DMS79 (cell line): ENCODE data around the gene DRC1.

Source experiments
- DNase-seq: peaks from one replicate; lab custom pipeline; 2025; lab: John Stamatoyannopoulos, UW

The DRC1 gene

DNA sequence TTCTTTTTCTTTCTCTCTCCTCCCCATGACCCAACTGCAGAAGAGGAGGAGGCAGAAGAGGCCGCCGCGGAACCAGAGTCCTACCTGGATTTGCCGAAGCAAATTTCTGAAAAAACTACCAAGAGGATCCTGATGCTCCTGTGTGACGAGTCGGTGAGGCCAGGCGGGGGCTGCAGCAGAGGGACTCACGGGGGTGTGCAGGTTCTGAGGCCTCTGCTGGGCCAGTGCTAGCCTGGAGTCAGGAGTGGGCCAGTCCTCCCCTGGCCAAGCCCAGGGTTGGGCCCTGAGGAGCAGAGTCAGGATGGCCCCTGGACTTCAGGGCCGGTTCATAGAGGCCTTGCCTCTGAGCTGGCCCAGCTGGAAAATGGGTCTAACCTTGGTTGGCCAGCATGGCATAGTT lies 46.9 kb downstream of the DRC1 start:
- no peak for DNase-seq

DNA sequence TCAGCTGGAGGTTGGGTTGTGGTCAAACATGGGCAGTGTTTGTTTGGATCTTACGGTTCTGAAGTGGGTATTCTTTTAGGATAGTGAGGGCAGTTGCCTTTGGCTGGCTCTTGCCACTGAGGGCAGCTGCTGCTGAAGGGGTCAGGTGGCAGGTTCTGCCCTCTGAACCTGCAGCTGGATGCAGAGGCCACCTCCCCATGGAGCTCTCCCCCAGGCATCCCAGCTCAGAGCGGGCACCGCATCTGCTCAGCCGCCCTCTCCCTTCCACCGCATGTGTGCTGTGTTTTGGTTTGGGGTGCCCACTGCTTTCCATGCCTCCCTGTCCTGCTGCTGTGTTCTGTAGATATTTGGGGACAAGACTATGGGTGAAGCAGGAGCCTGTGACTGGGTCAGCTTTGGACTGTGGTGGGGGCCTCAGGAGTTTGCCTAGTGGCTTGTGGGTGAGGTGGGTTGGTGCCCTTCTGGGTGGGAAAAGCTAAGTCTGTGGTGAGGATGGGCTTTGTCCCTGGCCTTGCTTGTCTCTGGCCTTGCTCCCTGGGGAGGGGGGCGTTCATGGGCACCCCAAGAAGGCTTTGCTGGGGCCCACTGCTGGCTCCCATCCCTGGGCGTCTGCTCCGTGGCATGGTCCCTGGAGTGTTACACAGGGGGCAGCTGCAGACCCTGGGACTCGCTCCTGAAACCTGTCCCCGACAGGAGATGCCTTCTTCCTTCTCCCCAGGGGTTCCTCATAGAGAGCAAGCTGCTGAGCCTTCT lies 47.7 kb downstream of the DRC1 start:
- no peak for DNase-seq

DNA sequence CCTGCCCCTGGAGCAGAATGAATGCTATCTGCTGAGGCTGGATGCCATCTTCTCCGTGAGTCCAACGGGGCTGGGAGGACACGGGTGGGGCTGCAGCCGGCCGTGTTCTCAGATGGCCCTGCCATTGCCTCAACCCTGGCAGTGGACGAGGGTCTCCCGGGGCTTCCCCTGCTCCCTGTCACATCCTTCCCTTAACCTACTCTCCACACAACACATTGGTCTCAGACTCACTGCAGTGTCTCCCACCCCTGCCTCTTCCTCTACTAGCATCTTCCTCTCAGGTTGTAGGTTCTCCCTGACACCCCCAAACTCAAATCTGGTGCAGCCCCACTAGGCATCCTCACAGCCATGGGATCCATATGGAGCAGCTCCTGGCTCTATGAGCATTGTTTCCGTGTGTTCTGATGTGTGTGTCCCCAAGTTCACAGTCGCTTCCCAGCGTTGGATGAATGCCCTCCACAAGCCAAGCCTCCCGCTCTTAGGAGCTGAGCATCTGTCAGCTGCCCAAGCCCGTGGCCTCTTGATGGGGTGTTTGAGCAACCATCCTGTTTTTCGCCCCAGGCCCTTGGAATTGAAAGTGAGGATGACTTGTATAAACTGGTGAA lies 48.4 kb downstream of the DRC1 start:
- DNase-seq: no peak

DNA sequence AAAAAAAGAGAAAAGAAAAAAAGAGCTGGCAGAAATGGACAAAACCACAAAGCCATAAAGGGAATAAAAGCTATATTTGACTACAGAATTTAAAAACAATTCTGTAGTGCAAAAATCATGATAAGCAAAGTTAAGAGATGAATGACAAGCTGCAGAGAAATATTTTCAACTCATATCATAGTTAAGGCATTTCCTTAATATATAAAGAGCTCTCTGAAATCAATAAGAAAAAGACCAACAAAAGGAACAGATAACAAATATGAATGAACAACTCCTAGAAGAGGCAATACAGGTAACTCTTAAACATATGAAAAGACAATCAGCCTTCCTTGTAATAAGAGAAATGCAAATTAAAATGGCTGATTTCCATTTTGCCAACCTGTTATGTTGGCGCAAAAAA lies 50.0 kb downstream of the DRC1 start:
- no peak for DNase-seq

DNA sequence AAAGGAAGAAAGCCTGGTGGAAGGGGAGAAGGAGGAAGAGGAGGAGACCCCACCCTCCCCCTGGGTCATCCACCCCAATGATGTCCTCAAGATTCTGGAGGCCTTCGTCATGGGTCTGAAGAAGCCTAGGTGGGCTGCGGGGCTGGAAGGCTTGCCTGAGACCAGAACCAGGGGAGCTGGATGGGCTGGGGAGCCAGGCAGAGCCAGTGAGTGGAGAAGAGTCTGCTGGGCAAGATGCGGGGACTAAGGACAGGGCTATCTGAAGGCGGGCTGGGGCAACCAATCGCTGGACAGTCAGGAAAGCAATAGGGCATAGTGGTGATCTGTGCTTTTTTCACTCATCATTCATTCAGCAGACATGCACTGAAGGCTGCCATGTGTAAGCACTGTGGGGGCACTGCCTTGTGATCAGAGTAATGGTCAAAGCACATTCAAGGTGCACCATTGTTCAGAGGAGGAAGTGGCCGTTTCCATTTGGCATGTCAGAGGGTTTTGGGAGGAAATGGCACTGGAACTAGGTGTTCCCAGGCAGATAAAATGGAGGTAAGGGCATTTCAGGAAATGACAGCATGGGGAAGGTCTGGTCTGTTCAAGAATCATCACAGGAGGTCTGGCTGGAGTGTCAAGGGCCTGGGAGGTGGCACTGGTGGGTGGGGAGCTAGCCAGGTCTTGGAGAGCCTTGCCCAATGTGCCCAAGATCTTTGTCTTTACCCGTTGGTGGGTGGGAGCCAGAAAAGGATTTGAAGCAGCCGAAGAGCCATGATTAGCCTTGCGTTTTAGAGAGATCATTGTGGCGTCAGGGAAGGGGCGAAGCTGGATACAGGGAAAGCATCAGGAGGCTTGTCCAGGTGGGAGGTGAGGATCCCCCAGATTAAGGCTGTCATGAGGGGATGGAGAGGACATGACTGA lies 52.0 kb downstream of the DRC1 start:
- DNase-seq: no peak

DNA sequence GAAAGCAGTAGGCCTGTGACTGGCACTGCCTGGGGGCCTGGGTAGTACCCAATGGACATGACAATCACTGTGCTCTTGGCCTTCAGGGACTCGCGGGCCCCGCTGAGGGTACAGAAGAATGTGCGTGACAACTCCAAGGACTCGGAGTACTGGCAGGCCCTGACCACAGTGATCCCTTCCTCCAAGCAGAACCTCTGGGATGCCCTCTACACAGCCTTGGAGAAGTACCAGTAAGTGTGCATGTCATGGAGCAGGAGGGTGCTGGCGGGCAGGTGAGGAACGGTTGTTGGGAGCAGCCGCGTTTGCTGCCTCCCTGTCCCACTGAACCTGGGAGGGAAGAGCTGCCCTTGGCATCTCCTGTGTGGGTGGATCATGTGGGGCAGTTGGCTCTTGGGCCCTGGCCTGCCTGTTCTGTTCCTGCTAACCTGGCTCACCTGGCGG lies 52.9 kb downstream of the DRC1 start:
- DNase-seq: no peak

DNA sequence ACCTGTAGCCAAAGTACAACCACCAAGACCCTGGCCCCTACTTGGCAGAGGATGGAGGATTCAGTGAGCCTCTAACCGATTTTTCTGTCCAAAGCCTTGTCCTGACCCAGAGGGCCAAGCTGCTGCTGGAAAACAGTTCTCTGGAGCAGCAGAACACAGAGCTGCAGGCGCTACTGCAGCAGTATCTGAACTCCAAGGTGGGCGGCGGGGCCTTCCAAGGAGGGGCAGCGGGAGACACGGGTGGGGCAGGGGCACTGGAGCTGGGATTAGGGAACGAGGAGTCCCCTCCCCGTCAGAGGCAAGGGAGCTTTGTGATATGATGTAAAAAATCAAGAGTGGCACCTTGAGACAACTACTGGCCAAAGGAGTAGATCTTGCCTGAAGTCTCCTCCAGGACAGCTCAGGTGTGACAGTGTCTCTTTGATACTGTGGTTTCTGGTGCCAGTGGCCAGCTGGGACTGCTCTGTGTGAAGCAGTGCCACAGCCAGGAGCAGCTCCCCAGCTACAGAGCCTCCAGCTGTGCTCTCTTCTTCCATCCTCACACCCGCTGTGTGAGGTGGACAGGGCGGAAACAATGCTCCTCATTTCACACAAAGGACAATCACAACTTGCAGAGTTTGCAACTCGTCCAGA lies 53.4 kb downstream of the DRC1 start:
- DNase-seq: no peak

DNA sequence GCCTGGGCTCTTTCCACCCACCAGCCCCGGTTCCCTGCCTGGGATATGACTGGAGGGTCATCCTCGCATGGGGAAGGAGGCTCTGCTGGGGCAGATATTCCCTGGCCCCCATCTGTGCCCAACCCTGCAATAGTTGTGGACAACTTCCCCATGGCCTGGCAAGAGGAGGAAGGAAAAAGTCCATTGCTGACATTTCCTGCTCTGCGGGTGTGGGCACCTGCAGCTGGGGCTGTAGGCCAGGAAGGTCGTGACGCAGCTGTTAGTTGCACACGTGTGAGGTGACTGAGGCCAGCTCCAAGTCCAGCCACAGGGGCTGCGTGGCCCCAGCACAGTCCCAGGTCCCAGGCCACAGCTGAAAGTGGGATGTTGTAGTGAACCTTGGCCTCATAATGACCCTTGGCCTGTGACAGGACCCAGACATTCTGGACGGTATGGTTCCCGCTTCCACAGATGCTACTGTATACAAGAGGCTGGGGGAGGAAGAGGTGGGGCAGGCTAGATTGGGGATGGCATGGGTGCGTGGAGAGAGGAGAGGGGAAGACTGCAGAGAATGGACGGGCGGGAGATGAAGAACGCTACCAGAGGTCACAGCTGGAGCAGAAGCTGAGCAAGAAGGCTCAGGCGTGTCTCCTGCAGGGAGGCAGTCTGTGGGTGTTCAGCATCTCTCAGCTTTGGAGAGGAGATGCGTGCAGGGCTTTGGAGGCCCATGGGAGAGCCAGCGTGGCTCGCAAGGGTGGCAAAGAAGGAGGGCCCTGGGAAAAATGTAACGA lies 54.1 kb downstream of the DRC1 start:
- no peak for DNase-seq

DNA sequence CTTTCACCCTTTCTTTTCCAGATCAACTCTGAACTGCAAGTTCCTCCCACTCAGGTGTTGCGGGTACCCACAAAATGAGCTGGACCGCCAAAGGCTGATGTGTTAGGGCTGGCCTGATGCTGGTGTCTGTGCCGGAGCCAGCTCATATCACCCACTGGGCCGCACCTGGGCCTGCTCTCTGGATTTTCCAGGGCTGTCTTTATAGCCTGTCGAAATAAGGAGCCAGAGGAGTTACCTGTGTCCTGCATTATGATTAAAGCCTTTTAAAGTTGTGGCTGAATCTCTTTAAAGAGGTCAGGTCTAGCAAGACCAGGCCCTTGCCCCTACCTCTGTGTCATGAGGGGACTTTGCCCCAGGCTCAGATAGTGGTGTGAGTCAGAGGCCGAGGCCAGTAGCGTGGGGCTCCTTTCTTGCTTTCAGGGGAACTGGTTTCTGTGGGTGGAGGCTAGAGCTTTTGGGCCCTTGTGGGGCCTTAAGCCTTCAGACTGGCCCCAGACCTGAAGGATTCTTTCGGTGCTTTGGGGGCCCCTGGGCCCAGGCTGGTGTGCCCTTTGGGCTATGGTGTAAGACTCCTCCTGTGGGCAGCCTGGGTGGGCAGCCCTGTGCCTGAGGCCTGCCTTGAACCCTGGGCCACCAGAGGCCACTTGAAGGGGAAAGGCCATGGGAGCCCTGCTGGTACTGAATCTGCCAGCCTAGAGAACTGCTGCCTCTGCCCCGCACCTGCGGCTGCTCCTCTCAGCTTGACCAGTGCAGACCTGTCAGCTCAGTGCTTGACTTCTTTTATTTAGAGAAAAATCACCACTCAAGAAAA lies 54.9 kb downstream of the DRC1 start:
- no peak for DNase-seq

DNA sequence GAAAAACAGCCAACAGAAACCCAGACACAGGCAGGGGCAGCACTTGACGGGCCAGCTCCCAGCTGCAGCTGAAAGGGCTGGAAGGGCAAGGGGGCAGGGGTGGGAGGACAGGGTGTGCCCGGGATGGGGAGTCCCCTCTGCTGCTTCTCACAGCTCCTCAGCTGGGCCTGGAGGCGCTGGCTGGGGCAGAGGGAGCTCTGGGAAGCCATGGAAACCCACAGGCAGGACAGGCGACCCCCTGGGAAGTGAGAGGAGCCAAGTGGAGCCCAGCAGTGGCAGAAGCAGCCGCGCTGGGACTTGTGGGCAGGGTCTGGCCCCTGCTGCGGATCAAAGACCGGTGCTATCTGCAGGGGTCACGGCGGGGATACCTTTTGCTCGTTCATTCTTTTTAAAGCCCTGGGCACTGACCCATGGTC lies 55.5 kb downstream of the DRC1 start:
- DNase-seq: peak; percentile 46

DNA sequence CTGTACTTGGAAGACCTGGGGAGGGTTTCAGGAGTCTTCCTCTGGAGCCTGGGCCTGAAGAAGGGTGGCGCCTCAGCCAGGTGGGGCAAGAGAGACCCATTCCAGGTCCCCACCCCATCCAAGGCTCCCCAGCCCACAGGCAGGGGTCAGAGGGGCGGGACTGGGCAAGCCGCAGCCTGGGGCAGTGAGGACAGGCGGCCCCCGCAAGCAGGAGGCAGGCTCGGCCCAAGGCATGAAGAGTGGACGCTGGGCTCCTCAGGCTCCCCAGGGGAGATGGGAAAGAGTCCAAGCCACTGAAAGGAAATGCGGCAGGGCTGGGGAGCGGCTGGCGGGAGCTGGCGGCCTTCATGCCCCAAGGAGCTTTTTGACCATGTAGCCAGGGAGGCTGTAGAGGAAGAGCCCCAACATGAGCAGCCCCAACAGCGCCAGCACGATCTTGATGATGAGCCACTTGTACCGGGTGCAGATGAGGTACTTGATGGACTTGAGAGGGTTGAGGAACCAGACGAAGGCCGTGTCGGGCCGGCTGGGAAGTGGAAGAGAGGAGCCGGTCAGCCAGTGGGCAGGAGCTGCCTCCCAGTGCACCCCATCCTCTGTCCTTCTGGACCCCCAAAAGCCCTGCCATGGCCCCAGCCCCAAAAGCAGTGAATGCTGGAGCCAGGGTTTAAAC lies 56.1 kb downstream of the DRC1 start:
- peak; percentile 26 for DNase-seq

DNA sequence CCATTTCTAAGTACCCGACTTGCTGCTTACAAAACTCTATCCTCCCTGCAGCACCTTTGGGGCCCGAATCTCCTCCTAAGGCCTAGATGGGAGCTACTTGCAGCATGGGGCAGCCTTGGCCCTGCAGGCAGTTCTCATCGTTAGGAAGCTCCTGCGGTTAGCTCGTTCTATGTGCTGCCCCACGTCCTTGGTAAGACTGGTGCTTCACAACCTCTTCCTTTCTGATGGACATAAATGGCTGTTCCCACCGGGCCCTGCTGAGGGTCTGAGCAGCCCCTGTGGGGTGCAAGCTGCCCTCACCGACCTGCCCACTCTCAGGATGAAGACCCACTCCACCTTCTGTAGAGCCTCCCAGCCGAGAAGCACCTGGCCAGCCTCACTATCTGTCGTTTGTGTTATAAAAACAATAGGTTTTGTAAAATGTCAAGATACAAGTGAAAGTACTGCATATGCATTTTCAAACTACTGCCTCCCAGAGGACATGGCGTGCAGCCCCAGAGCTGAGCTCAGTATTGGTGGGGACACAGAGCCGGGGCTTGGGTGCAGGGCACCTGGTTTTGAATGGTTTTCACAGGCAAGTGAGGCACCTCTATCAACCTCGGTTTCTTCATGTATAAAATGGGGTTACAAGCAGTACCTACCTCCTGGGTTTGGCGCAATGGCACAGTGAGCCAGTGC lies 56.8 kb downstream of the DRC1 start:
- DNase-seq: no peak

DNA sequence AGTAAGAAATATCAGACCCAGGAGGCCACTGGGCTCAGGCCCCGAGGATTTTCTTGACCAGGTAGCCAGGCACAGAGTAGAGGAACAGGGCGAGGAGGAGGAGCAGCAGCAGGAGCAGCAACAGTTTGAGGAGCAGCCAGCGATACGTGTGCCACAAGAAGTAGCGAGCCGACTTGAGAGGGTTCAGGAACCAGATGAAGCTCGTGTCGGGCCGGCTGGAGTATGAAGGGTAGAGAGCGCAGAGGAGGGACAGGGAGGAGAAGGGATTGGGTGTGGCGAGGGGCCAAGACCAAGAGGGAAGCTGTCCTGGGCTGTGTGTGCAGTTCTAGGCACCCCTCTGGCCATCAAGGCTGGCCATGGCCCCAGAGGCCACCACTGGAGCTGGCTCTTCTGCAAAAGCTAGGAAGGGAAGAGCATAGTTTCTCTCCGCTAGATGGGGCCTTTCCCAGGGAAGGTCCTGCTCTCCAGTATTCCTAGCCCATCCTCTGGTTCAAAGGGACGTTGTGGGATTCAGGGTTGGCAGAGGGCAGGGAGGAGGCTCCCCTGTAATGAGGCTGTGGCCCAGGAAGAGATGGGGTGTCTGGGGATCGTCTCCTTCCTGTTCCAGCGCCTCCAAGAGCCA lies 58.4 kb downstream of the DRC1 start:
- no peak for DNase-seq

DNA sequence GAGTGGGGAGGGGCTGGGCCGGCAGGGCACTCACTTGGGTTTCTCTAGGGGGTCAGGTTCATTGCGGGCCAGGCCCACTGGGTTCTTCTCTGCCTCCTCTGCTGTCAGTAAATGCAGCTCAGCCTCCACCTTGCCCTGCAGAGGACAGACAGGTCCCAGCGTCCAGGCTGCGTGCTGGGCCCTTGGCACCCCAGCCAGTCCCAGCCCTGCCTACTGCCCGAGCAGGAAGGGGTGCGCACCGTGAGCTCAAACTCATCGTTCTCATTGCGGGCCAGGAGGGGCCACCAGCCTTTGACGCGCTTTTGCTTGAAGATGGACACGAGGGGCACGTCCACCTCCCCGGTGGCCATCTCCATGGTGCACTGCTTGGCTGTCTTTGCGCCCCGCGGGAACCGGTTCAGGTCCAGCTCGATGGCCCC lies 58.9 kb downstream of the DRC1 start:
- no peak for DNase-seq

DNA sequence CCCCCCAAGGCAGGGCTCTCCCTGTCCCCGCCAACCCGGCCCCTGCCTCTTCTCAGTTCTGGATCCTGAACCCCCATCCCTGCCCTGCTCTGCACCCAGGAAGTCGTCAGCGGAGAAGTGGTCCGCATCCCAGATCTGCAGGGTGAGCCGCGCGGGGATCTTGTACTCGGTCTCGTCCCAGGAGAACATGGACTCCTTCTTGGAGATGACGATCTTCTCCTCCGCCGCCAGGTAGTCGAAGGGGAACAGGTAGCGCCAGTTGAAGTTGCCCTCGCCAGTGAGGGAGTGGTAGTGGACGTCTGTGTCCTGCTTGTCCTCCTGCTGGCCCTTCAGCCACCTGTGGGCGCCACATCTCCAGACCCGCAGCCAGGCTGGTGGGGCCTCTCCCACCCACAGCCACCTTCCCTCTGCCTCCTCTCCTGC lies 59.9 kb downstream of the DRC1 start:
- DNase-seq: no peak

DNA sequence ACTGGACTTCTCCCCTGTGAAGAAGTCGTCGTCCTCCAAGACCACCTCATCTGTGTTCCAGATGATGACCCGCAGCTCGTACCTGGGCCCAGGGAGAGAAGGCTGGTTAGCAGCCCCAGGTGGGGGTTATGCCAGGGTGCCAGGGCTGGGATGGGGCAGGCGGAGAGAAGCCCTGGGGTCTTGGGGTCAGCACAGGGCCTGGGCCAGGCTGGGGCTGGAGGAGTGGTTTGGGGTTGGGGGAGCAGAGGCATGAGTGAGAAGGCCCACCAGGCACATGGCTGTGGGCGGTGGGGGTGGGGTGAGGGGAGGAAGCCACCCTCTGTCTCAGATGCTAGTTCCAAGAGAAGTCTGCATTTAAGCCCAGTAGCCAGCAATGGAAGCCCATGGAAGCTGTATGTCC lies 60.4 kb downstream of the DRC1 start:
- no peak for DNase-seq

DNA sequence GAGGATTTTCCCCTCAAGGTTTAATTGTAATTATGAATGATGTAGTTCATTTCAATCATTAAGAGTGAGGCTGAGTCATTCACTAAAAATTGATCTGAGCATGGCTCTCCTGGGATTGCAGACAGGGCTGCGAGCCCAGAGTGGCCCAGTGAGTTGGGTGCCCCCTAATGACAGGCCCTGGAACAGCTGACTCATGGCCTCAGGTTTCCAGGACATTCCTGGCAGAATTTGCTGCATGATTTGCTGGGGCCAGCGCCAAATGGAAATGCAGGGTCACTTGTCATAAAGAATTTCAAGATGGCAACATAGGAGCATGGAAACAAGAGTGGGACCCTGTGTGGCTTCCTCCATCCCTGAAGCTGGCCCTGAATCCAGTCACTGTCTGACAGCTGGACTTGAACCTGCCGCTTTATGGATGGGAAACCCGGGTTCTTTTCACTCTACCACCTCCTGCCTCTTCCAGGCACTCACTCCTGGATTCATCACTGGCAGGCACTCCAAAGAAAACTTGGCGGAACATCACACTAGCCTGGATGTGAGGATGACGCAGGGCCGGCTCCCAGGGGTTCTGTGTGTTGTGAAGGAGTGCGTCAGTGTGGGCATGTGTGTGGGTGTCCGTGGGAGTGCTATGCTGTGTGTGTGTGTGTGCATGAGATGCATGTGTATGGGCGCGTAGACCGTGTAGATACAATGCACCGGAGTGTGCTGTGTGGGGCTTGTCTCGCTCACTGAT lies 61.0 kb downstream of the DRC1 start:
- no peak for DNase-seq
